Ovary (tissue), 3 donors: ENCODE measurements around the gene PRDM4.

Experiments
- CTCF ChIP-seq, 3 donors: fragments of 450-650 bp in 2 of 3; fragments of 200-600 bp in 1 of 3; IDR thresholded peaks; one replicate each; pipeline versions ENCODE4 v1.5.1 to v1.8.0; 2016 to 2022; ENCODE audit warnings: antibody characterized with exemption in 3 of 3, mild to moderate bottlenecking in 1 of 3
- EP300 ChIP-seq: sonication (generic); formaldehyde crosslinking; IDR thresholded peaks from one replicate; pipeline ENCODE4 v1.6.1; 2017; ENCODE audit warnings: antibody characterized with exemption
- POLR2A ChIP-seq: fragments of 450-650 bp; IDR thresholded peaks from one replicate; pipeline ENCODE4 v1.6.1; 2017; ENCODE audit warnings: antibody characterized with exemption, mild to moderate bottlenecking, moderate library complexity
- donor health status: DM: no; HTN: no; CAD: no.

- TF ChIP-seq CTCF (IDR thresholded peaks at IDR 0.05) = no peak
- no peak for TF ChIP-seq POLR2A
- TF ChIP-seq EP300 = no peak
Observed at GRCh38 chr12:107715780-107716179, 45.2 kb downstream of the PRDM4 start.
